Inferior parietal cortex (tissue), 1 donor: ENCODE results near the gene S100A12.

Experiments used
- DNase-seq: peaks from one replicate; pipeline ENCODE4 v3.0.0-alpha.2; 2016; ENCODE audit errors: extremely low spot score

Gene S100A12

DNA sequence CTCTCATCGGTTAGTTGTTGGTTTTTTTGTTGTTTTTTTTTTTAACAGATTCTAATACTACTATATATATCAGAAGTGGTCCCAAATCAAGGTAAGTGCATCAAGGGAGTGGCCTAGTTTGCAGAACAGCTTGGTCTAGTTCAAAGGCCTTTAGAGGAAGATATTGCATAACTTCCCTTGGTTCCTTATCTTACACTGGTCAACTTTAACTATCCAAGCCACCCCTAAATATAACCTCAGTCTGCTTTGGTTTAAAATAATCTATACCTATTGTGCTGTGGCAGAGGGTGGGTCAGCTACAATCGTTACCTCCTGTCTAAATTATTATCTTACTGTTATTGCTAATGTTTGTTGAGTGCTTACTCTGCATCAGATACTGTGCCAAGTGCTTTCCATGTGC, 6.9 kb downstream of the S100A12 start:
- DNase-seq, result no peak

DNA sequence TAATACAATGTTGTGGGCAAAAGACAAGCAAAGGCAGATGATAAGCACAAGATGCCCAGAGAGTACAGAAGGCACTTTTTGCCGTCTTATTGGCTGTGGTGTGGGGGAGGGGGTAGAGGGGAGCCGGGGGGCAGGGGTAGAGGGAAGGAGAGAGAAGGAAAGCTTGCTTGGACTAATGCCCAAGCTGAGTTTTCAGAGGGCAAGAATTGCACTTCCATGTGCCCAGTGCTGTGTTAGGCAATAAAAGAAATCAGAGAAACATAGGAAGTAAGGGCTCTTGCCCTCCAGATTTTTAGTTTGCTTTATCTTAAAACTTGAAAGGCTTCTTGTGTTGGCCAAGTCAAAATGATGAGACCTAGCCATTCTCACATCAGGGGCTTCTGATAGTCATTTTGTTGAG, 8.3 kb downstream of the S100A12 start:
- no peak for DNase-seq

DNA sequence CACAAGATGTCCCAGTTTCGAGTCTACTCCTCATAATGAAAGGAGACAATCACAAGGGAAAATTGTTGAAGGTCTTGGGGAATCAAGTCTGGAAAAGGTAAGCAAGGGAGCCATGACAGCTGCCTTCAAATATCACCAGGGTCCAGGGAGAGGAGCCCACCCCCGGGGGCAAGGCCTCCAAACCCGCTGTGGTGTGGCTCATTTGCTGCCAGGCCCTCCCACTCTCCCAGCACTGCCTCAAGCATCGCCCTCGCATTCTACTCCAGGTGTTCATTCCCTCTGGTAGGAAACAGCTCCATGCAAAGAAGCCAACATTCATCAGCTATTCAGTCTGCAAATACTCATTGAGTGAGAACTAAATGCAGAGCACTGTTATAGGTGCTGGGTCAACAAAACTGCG, 9.2 kb downstream of the S100A12 start:
- DNase-seq, result no peak

DNA sequence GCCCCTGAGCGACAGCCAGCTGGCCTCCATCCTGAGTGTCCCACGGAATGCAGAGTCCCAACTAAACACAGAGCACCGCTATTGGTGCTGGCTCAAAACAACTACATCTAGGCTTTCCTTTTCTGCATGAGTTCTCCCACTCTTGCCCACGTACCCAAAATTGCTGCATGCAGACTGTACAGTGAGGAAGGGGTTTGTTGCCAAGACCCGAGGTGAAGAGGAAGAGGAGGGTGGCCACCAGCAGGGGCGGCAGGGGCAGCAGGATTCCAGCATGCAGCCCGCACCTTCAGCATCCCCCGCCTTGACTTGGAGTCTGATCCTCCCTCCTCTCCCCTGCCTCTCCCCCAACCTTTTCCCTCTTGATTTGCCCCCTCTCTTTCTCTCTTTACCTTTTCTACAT, 9.7 kb downstream of the S100A12 start:
- DNase-seq, result no peak

DNA sequence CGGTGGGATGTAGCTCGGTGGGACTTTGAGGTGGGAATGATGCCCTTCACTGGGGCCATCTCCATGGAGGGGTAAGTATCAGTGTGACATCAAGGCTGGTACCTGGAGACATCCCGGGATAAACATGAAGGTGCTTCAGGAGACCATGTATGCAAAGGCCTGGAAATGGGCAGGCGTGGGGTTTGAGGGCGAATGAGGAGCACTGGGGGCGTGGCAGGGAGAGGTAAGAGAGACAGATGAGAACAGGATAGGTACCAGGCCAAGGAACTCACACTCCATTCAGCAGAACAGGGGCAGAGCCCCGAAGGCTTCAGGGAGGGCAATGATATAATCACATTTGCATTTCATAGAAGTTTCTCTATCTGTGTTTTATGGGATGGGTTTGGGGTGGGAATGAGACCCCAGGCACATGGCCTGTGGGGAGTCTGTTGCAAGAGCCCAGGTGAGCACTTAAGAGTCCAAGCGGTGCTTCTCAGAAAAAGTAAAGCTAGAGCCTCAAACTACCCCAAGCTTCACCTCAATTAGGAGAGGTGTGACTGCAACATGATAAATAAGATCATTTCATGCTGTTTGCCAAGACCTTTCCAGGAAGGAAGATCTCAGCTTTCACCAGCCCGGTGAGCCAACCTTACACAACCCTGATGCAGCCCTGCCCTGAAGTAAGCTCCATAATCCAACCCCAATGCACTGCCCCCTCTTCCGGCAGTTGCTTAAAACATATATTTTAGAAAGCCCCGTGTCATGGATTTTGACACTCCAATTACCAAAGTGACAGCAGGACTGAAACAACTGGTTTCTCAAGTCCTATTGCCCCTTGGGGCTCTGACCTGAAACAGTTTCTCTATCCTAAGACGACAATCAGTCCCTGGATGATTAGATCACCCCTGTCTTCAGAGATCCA, 10.4 kb downstream of the S100A12 start:
- DNase-seq, result no peak

DNA sequence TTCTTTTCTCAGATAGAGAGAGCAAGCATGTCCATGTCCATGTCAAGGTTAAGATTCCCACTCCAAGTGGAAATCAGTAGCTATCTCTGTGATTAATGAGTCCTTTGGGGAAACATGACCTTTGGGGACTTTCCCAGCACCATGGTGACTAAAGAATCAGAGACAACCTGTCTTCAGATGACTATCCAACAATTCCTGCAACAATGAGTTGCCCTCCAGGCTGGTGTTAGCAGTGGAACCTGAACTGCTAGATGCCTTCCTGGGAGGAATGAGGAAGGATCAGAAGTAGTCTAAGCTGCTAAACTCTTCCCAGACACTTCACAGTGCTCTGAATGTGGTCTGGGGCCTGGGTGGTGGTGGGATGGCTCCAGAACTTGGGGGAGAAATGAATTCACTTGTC, 11.3 kb downstream of the S100A12 start:
- DNase-seq, result no peak

DNA sequence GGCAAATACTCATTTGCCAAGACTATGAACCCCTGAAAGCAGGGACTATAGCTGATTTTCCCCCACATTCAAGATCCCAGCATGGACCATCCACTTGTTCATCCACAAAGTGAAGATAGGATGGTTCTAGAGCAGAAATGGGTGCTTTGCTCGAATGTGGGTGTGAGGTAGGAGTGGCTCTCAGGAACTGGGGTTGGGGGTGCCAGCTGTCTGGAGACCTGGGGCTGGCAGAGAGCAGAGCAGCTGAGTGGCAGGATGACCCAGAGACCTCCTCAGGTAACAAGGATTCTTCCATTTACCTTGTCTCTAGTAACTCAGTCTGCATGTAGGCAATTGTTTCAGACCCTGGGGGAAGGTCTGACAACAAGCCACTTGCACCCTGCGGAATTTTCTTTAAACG, 11.8 kb downstream of the S100A12 start:
- DNase-seq, result no peak

DNA sequence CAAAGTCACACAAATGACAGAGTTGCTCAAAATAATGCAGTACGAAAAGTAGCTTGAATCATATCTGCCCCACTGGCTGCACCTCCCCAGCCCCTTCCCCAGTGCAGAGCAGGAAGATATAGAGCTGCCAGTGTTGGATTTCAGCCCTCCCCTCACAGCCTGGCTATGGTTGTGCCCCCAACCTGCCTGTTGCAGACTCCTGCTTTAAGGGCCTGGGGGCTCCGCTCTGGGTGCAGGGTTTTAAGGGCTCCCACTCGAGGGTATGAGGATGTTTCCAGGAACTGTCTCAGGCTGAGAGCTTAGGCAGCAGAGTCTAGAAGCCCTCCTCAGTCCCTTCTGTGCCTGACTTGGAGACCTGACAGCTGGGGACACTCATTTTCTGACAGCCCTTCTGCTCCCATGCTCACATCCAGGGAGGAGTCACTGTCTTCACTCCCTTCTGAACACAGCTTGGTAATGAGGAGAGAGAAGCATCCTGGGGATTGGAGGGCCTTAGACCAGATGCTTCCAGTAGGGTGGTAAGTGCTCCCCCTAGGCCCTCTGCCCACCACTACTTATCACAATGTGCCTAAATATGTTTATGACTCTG, 13.1 kb downstream of the S100A12 start:
- no peak for DNase-seq

DNA sequence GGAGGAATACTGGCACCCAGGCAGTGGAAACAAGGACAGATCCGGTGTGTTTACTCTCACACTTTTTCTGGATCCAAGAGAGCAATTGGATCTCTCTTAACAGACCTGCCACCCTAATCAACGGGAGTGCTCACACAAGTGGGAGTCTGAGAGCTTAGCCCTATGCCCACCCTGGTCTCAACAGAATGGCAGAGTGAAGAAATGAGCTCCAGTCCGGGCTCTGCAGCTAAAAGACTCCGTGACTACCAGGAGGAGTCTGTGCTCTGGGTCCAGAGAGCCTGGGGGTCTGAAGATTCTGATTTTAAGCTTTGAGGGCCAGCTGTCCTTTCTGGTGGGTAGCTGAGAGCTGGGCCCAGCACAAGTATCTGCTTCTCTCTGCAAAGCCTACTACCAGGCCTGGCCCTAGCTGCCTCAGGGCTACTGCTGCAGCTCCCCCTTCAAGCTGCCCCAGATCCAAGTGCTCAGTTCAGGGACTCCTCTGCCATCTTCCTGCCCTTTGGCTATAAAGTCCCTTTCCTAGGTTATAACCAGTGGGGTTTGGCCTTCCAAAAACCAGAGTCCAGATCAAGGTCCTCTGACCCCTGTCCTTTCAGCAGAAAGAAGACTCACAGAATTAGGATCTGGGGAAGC, 13.8 kb downstream of the S100A12 start:
- no peak for DNase-seq

DNA sequence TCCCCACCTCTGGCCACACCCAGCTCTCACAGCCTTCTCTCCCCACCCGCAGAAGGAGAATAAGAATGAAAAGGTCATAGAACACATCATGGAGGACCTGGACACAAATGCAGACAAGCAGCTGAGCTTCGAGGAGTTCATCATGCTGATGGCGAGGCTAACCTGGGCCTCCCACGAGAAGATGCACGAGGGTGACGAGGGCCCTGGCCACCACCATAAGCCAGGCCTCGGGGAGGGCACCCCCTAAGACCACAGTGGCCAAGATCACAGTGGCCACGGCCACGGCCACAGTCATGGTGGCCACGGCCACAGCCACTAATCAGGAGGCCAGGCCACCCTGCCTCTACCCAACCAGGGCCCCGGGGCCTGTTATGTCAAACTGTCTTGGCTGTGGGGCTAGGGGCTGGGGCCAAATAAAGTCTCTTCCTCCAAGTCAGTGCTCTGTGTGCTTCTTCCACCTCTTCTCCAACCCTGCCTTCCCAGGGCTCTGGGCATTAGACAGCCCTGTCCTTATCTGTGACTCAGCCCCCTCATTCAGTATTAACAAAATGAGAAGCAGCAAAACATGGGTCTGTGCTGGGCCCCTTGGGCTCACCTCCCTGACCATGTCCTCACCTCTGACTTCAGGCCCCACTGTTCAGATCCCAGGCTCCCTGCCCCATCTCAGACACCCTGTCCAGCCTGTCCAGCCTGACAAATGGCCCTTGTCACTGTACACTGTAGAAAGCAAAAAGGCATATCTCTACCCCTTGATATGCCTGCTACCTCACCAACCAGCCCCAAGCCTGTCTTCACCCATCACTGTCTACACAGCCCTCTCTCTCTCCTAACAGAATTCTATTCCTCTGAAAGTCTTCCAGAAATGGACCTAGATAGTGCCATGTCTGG, 14.6 kb downstream of the S100A12 start:
- DNase-seq, result no peak

DNA sequence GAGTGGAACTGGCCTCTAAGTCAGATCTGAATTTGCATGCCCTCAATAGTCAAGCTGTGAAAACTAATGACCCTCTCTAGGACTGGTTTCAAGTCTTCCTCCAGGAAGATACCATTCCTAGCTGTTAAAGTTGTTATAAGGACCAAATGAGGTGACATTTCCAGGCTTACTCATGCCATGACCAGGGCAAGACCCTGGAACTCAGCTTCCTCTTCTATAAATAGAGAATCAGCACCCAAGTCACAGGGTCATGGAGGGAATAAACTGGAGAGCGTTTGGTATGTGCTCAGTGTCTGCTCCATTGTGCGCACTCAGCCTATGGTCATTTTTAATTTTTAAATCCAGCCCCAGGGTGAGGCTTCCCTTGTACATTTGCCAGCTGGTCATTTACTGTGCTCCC, 15.2 kb downstream of the S100A12 start:
- no peak for DNase-seq

DNA sequence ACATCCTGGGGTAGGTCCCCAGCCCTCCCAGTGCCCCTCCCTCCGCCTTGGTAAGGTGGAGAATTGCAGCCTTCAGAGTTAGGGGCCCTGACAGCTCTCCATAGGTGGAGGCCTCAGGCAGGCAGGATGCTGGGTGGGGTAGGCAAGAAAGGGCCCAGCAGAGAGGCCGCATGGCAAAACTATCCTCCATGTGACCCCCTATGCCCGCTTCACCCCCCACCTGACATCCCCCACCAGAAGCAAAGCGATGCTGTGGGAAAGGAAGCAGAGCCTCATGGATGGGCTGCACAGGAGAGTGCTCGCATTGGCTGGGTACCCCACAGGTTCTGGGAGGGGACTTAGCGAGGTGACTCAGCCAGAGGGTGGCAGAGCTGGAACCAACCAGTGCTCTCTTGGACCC, 16.2 kb downstream of the S100A12 start:
- no peak for DNase-seq

DNA sequence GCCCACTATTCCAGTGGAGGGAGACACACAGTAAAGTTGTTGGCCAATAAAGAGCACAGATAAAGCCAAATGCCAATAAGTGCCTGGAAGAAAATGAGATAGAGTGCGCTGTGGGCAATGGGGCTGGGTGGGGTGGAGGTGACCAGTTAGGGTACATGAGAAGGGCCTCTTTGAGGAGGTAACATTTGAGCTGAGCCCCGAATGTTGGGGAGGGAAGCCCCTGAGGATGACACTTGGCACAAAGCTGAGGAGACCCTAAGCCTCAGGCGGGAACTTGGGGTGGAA, 16.8 kb downstream of the S100A12 start:
- DNase-seq, result no peak

DNA sequence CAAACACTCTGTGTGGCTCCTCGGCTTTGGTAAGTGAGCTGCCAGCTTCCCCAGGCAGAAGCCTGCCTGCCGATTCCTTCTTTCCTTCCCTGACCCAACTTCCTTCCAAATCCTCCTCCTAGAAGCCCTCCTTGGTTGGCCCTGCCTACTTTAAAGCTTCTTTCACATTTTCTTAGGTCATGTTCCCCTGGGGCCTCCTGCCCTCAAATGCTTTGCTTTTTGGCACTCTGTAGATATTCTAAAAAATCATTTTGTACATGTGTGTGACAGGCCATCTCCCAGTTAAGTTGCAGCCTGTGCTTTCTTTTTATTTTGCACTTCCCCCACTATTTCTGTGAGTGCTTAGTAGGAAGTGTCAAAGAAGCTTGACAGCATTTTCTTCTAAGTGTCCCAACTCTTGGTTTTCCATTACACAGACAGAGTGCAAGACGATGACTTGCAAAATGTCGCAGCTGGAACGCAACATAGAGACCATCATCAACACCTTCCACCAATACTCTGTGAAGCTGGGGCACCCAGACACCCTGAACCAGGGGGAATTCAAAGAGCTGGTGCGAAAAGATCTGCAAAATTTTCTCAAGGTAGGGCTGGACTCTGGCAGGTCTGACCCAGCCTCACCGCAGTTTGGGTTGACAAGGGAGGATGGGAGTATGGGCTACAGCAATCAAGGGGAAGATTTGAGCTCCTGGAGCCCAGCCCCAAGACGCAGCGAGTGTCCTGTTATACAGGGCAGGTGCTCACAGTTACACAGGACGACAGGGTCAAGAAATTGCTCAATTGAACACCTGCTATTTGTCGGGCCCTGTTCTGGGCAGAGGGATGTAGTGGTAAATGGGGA, 17.3 kb downstream of the S100A12 start, which contains the start of gene S100A9:
S100A9 (plus strand) TSS at position 2 of the 838 bp plus-strand sequence; CDS start at position 432, 430 bp downstream.
- no peak for DNase-seq

DNA sequence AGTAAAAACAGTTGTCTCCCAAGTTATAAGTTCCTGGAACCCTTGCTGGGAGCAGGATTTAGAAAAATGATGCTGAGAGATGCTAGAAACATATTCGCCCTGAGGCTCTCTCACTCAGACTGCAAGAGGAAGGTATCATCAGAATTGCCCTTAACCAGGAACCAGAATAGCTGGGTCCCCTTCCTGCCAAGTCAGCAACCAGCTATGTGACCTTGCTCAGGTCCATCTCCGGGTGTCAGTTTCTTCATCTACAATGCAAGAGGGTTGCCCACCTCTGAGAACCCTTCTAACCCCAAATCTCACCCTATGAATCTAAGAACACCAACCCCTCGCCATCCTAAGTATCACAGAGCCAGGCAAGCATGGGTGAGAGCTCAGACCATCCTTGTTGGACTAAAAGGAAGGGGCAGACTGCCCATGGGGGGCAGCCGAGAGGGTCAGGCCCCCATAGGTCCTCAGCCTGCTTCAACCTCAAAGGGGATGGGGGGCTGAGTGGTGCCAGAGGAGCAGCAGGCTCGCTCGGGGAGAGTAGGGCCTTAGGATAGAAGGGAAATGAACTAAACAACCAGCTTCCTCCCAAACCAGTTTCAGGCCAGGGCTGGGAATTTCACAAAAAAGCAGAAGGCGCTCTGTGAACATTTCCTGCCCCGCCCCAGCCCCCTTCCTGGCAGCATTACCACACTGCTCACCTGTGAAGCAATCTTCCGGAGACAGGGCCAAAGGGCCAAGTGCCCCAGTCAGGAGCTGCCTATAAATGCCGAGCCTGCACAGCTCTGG, 18.2 kb downstream of the S100A12 start:
- no peak for DNase-seq

DNA sequence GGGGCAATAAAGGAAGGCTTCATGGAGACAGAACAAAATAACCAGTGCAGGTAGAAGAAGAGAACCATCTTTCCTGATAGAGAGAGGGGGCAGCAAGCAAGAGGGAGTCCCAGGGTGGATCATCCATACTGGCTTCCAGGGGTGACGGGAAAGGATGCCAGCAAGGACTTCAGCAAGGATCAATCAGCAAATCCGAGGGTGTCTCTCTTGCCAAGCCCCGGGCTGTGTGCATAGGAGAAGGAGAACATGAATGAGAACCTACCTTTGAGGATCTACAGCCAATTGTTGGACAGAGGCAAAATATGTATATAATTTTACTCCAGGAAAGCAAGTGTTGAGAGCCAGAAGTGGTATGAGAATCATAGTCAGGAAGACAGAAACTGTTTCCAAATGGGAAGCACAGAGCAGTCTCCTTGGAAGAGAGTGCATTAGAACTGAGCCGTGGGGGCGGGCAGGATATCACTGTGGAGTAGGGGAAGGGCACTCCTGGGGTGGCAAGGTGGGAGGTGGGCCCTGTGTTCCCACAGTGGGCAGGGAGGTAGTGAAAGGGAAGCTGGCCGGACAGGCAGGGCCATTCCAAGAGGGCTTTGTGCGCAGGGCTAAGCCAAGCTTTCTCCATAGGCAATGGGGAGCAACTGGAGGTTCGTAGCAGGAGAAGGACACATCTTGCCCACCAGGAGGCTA, 18.9 kb downstream of the S100A12 start:
- no peak for DNase-seq

DNA sequence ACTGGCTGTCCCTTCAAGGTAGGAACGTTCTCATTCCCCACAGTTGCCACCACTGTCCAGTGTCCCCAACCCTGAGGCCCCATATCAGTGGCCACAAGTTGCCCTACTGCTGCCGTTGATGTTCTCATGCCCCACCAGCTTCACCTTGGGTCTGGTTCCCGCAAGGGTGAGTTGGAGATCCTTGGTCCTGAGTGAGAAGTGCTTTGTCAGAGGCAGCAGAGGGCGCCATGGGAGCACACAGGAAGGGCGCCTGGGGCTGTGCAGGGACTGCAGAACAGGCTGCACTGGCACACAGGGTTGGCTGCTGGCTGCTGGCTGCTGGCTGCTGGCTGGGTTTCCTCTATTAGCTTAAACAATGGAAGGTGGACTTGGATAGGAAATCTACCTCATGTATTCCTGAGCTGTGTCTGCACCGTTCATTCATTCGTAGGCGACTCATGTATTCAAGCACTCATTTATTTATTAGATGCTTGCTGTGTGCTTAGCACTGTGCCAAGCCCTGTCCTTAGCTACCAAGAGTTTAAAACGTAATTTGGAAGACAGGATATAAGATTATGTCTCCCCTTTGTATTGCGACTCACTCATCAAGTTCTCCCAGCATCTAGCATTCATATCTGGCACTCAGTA, 19.9 kb downstream of the S100A12 start:
- DNase-seq, result no peak

DNA sequence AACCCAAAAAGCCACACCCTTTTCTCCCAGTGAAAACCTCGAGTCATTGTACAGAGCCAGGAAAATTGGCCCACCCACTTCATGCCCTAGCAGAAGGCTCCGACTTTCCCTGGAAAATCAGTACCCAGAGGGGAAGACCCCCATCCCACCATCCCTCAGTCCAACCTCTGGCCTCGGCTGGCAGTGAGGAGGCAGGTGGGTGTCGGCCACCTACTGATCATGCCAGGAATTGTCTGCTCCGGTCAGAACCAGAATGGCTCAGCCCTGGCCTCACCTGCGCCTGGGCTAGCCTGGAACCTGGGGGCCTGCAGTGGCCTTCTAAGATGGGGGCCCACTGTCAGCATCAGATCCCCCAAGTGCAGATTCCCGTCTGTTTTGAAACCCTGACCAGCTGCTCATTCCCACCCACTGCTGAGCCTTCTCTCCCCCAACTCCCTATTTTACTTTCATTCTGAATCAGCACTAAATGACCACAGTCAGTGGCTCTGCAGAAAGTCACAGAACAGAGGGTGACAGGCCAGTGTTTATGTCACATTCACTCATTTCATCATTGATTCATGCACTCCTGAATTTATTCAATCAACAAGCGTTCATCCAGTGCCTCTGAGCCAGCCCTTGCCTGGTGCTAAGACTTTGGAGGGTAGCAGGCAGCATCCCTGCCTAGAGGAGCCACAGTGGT, 20.8 kb downstream of the S100A12 start:
- DNase-seq, result no peak
